ENCODE measurements around the gene CCDC158.

DNA sequence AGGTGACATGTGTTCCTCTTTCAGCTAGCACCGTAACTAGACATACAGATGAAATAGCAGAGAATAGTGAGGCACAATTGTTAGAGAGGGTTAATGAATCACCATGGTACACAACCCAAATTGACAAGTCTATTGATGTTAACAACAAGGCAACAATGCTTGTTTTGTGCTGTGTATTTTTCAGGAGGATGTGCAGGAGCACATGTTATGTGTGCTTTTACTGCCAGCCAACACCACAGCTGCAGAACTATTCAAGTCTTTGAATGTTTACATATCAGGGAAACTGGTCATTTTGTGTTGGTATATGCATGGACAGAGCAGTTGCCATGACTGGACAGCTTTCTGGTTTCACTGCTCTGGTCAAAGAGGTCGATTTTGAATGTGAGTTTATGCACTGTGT is 81.6 kb downstream of the CCDC158 start:
- no peak for TF ChIP-seq POLR2A (IDR thresholded peaks at IDR 0.05)
- TF ChIP-seq, protein P1, sequence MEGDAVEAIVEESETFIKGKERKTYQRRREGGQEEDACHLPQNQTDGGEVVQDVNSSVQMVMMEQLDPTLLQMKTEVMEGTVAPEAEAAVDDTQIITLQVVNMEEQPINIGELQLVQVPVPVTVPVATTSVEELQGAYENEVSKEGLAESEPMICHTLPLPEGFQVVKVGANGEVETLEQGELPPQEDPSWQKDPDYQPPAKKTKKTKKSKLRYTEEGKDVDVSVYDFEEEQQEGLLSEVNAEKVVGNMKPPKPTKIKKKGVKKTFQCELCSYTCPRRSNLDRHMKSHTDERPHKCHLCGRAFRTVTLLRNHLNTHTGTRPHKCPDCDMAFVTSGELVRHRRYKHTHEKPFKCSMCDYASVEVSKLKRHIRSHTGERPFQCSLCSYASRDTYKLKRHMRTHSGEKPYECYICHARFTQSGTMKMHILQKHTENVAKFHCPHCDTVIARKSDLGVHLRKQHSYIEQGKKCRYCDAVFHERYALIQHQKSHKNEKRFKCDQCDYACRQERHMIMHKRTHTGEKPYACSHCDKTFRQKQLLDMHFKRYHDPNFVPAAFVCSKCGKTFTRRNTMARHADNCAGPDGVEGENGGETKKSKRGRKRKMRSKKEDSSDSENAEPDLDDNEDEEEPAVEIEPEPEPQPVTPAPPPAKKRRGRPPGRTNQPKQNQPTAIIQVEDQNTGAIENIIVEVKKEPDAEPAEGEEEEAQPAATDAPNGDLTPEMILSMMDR (IDR thresholded peaks at IDR 0.05): no peak
